ENCODE results near the gene COL18A1. TPM values are rescaled to one million over a fixed set of nuclear protein-coding genes. Genes with fewer than 3 reads are reported as not detected.
"Not testable (repeated sequence)": the region's sequence is repeated elsewhere in the genome, so short reads cannot be mapped to it uniquely, and the experiment has no call there.

The COL18A1 gene
- total and polyA plus RNA-seq, 4 donors, result 44.9 to 308 (median 232) TPM

DNA sequence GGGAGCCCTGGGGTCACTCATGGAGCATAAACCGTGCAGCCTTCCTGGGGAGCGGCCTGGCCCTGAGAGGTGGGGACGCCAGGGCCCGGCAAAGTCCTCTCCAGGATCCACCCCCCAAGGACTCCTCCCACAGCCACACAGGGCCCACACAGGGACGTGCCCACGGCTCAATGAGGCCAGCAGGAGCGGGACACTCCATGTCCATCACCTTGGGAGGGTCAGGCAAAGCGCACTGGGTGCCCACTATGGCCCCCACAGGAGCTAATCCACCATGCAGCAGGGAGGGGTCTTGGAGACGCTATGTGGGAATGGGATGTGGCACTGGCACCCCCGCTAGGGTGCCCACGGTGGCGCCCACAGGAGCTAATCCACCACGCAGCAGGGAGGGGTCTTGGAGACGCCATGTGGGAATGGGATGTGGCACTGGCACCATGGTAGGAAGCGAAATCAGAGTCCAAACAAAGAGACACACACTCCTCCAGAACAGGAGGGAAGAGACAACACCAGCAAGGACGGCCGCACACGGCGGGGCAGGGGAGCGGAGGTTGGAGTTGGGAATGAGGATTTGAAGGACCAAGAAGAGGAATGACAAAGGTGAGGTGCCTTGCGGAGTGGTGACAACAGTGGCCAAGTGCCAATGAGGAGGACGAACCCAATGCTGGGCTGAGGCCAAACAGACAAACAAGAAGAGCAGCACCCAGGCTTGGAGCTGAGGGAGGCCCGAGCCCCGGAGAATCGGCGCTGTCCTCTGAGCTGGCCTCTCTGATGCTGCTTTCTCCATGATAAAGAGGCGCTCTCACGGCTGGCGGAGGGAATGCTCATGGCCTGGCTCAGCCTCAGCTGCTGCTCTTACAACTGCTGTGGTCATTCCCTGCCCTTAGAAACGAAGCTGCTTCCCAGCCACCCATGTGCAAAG lies 155.4 kb downstream of the COL18A1 start:
- no peak for DNase-seq (ENCODE audit: low spot score)
- Histone ChIP-seq H3K9me3 (ENCODE audit: control insufficient read depth in 4 of 4, low read length in 3 of 4) (no peaks in the 10 kb centered on the region), H3K4me1 (ENCODE audit: control insufficient read depth in 4 of 4, insufficient read depth in 4 of 4, low read length in 3 of 4) (peaks cover 0 to 8% (median 5%) of the 10 kb centered on the region in 4 donors), H3K9ac (ENCODE audit: low read depth in 1 of 2, low read length in 2 of 2) (no peak overlapping the region), H3K36me3 (ENCODE audit: control insufficient read depth in 4 of 4, insufficient read depth in 3 of 4, low read depth in 1 of 4, low read length in 3 of 4) (no peaks in the 10 kb centered on the region), H3K27me3 (ENCODE audit: control insufficient read depth in 4 of 4, insufficient read depth in 4 of 4, low read length in 3 of 4) (peaks cover 0 to 8% (median 1%) of the 10 kb centered on the region in 4 donors), H3K27ac (ENCODE audit: low read depth in 1 of 2, low read length in 2 of 2) (no peak overlapping the region), H3K4me3 (ENCODE audit: low read depth in 1 of 3, low read length in 3 of 3) (no peak overlapping the region)
- WGBS, result 83% methylated on average over 30 of the region's 30 CpGs
- no peak for TF ChIP-seq GABPA (IDR thresholded peaks at IDR 0.05 in 1 of 2, conservative IDR thresholded peaks at IDR 0.05 in 1 of 2)
- TF ChIP-seq RXRA (IDR thresholded peaks at IDR 0.05), result no peak
- TF ChIP-seq FOXA1 (IDR thresholded peaks at IDR 0.05), result no peak
- no peak for TF ChIP-seq NR2F2 (IDR thresholded peaks at IDR 0.05)

DNA sequence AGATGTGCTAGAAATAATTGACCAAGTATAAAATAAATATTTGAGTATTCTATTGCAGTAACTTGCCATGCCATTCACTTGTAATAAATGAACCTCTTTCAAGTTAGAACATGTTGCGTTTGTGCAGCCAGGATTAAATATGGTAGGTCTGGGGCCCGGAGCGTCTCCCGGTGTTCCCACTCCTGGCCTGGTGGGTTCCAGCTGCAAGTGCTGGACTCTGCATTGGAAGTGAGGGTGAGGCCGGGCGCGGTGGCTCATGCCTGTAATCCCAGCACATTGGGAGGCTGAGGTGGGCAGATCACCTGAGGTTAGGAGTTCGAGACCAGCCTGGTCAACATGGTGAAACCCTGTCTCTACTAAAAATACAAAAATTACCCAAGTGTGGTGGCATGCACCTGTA lies 156.3 kb downstream of the COL18A1 start:
- WGBS, result 81% methylated on average over 8 of the region's 8 CpGs
- H3K9me3 ChIP-seq (ENCODE audit: control insufficient read depth in 4 of 4, low read length in 3 of 4); H3K27me3 ChIP-seq (ENCODE audit: control insufficient read depth in 4 of 4, insufficient read depth in 4 of 4, low read length in 3 of 4); DNase-seq (ENCODE audit: low spot score); H3K36me3 ChIP-seq (ENCODE audit: control insufficient read depth in 4 of 4, insufficient read depth in 3 of 4, low read depth in 1 of 4, low read length in 3 of 4); H3K9ac ChIP-seq (ENCODE audit: low read depth in 1 of 2, low read length in 2 of 2); H3K27ac ChIP-seq (ENCODE audit: low read depth in 1 of 2, low read length in 2 of 2); H3K4me3 ChIP-seq (ENCODE audit: low read depth in 1 of 3, low read length in 3 of 3); H3K4me1 ChIP-seq (ENCODE audit: control insufficient read depth in 4 of 4, insufficient read depth in 4 of 4, low read length in 3 of 4): not testable (repeated sequence)

DNA sequence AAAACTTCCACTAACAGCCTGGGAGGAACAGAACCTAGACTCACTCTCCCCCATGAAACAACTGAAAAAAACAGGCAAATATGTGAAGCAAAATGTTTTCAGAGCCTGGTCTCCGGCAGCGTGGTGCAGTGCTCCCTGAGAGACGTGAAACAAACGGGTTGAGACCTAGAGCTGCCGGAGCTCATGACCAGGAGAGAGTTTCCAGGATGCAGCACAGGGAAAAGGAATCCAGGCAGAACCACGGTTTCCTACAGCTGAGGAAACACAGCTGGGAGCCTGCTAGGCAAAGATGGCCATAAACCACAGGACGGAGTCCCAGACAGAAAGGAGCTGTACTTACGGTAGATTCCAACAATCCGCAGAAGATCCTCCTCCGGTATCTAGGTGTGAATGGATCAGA lies 157.4 kb downstream of the COL18A1 start:
- Histone ChIP-seq H3K36me3 (ENCODE audit: control insufficient read depth in 4 of 4, insufficient read depth in 3 of 4, low read depth in 1 of 4, low read length in 3 of 4) (no peaks in the 10 kb centered on the region), H3K9me3 (ENCODE audit: control insufficient read depth in 4 of 4, low read length in 3 of 4) (no peaks in the 10 kb centered on the region), H3K4me1 (ENCODE audit: control insufficient read depth in 4 of 4, insufficient read depth in 4 of 4, low read length in 3 of 4) (peaks cover 0 to 3% (median 0%) of the 10 kb centered on the region in 4 donors), H3K4me3 (ENCODE audit: low read depth in 1 of 3, low read length in 3 of 3) (no peak overlapping the region), H3K27ac (ENCODE audit: low read depth in 1 of 2, low read length in 2 of 2) (no peak overlapping the region), H3K9ac (ENCODE audit: low read depth in 1 of 2, low read length in 2 of 2) (no peak overlapping the region), H3K27me3 (ENCODE audit: control insufficient read depth in 4 of 4, insufficient read depth in 4 of 4, low read length in 3 of 4) (peaks cover 0 to 8% (median 1%) of the 10 kb centered on the region in 4 donors)
- no peak for DNase-seq (ENCODE audit: low spot score)
- no peak for TF ChIP-seq NR2F2 (IDR thresholded peaks at IDR 0.05)
- WGBS, result 71% methylated on average over 10 of the region's 10 CpGs

DNA sequence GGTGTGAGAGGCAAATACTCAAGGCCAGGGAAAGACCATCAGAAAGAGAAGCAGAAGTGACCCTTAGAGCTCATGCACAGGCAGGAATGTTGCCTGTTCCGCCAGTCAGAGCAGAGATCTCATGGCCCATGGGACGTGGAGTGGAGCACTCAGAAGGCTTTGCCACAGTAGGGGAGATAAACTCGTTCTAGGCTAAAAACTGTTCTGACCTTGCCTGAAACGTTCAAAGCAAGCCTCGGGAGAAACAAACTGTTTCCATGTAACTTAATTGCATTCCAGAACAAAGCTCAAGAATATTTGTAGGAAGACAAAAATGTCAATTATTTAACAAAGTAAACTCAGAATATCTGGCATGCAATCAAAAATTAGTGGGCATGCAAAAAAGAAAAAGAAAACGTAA lies 158.0 kb downstream of the COL18A1 start:
- no peak overlapping the region for H3K27ac ChIP-seq (ENCODE audit: low read depth in 1 of 2, low read length in 2 of 2)
- WGBS, result 63% methylated on average over 6 of the region's 6 CpGs
- H3K4me1 ChIP-seq (ENCODE audit: control insufficient read depth in 4 of 4, insufficient read depth in 4 of 4, low read length in 3 of 4), result peaks cover 0 to 3% (median 0%) of the 10 kb centered on the region in 4 donors
- TF ChIP-seq HNF4G (IDR thresholded peaks at IDR 0.05) (no peak), FOXA1 (IDR thresholded peaks at IDR 0.05) (no peak), GABPA (IDR thresholded peaks at IDR 0.05 in 1 of 2, conservative IDR thresholded peaks at IDR 0.05 in 1 of 2) (no peak)
- H3K27me3 ChIP-seq (ENCODE audit: control insufficient read depth in 4 of 4, insufficient read depth in 4 of 4, low read length in 3 of 4), result peaks cover 0 to 8% (median 1%) of the 10 kb centered on the region in 4 donors
- H3K4me3 ChIP-seq (ENCODE audit: low read depth in 1 of 3, low read length in 3 of 3), result no peak overlapping the region
- H3K36me3 ChIP-seq (ENCODE audit: control insufficient read depth in 4 of 4, insufficient read depth in 3 of 4, low read depth in 1 of 4, low read length in 3 of 4), result no peaks in the 10 kb centered on the region
- DNase-seq (ENCODE audit: low spot score), result no peak
- H3K9me3 ChIP-seq (ENCODE audit: control insufficient read depth in 4 of 4, low read length in 3 of 4), result no peaks in the 10 kb centered on the region
- no peak overlapping the region for H3K9ac ChIP-seq (ENCODE audit: low read depth in 1 of 2, low read length in 2 of 2)

Small RNAs within 50 kb of the gene (small RNA-seq; reads per million reads assigned to genes)
- gene MIR6815 (0.07 reads per million), gene MTCO1P3 (not detected)

Other genes starting within 250 kb of the COL18A1 start
- 10 to 100 TPM in 1 of 2 donors, 1 to 10 TPM in 1; 7.4 to 15.6 TPM for gene POFUT2, start 117.3 kb upstream of the COL18A1 start, total RNA-seq
- 1 to 10 TPM; 3.3 to 8.4 TPM for gene POFUT2, start 117.3 kb upstream of the COL18A1 start, polyA plus RNA-seq
- 10 to 100 TPM; 13.0 to 13.1 TPM for gene SLC19A1, start 137.3 kb downstream of the COL18A1 start, total RNA-seq
- 10 to 100 TPM in 1 of 2 donors, 1 to 10 TPM in 1; 8.4 to 28.0 TPM for gene SLC19A1, start 137.3 kb downstream of the COL18A1 start, polyA plus RNA-seq
- gene PCBP3, start 238.6 kb downstream of the COL18A1 start, total RNA-seq, result 1 to 10 TPM in 1 of 2 donors, under 1 TPM in 1; 0.37 to 1.6 TPM
- gene PCBP3, start 238.6 kb downstream of the COL18A1 start, polyA plus RNA-seq, result under 1 TPM; 0.36 to 0.46 TPM

All from liver (tissue), 10 donors.